ENCODE data around the gene KLB. TPM values are rescaled to one million over a fixed set of nuclear protein-coding genes. Genes with fewer than 3 reads are reported as not detected.

Gene KLB
- total and polyA plus RNA-seq, 4 donors = 0.06 to 0.45 (median 0.32) TPM

DNA sequence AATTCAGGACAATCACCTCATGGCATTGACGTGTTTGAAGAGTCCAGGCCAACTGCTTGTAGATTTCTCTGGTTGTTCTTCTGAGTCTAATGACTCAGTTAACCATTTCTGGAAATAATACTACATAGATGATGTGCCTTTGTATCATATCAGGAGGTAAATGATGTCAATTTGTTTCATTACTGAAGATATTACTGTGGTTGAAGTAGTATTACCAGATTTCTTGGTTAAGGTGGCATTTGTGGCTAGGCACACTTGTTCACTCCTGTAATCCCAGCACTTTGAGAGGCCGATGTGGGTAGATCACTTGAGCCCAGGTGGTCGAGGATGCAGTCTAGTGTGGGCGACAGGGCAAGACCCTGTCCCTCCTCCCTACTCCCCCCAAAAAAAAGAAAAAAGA is 36.3 kb downstream of the KLB start:
- H3K27ac ChIP-seq (ENCODE audit: low read depth, low read length) = no peak overlapping the region
- no peak overlapping the region for H3K4me3 ChIP-seq (ENCODE audit: low read depth, low read length)
- H3K4me1 ChIP-seq (ENCODE audit: control insufficient read depth, insufficient read depth, low read length) = peaks cover 12% of the 10 kb centered on the region
- DNase-seq (ENCODE audit: low read depth in 4 of 6, low spot score in 6 of 6) = no peak
- peaks cover 4% of the 10 kb centered on the region for H3K36me3 ChIP-seq (ENCODE audit: control insufficient read depth, insufficient read depth, low read length)
- no CpG with 5 or more reads among the region's 4 CpGs for WGBS (ENCODE audit: insufficient coverage)
- peaks cover 2% of the 10 kb centered on the region for H3K27me3 ChIP-seq (ENCODE audit: control insufficient read depth, insufficient read depth, low read length)
- H3K9me3 ChIP-seq (ENCODE audit: control insufficient read depth, insufficient read depth, low read length) = no peaks in the 10 kb centered on the region

DNA sequence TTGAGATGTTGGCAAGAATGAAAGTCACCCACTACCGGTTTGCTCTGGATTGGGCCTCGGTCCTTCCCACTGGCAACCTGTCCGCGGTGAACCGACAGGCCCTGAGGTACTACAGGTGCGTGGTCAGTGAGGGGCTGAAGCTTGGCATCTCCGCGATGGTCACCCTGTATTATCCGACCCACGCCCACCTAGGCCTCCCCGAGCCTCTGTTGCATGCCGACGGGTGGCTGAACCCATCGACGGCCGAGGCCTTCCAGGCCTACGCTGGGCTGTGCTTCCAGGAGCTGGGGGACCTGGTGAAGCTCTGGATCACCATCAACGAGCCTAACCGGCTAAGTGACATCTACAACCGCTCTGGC is 39.7 kb downstream of the KLB start:
- 81% methylated on average over 20 of the region's 20 CpGs for WGBS (ENCODE audit: insufficient coverage)

DNA sequence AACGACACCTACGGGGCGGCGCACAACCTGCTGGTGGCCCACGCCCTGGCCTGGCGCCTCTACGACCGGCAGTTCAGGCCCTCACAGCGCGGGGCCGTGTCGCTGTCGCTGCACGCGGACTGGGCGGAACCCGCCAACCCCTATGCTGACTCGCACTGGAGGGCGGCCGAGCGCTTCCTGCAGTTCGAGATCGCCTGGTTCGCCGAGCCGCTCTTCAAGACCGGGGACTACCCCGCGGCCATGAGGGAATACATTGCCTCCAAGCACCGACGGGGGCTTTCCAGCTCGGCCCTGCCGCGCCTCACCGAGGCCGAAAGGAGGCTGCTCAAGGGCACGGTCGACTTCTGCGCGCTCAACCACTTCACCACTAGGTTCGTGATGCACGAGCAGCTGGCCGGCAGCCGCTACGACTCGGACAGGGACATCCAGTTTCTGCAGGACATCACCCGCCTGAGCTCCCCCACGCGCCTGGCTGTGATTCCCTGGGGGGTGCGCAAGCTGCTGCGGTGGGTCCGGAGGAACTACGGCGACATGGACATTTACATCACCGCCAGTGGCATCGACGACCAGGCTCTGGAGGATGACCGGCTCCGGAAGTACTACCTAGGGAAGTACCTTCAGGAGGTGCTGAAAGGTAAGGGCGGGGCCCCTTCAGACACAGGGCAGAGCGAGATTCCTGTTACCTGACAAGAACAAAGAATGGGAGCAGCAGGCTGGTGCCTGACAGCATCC is 40.3 kb downstream of the KLB start:
- H3K9me3 ChIP-seq (ENCODE audit: control insufficient read depth, insufficient read depth, low read length) = no peaks in the 10 kb centered on the region
- no peak overlapping the region for H3K27ac ChIP-seq (ENCODE audit: low read depth, low read length)
- peaks cover 13% of the 10 kb centered on the region for H3K36me3 ChIP-seq (ENCODE audit: control insufficient read depth, insufficient read depth, low read length)
- peaks cover 12% of the 10 kb centered on the region for H3K4me1 ChIP-seq (ENCODE audit: control insufficient read depth, insufficient read depth, low read length)
- peaks cover 2% of the 10 kb centered on the region for H3K27me3 ChIP-seq (ENCODE audit: control insufficient read depth, insufficient read depth, low read length)
- peak in 2 of 6 donors; percentile 56 to 64 for DNase-seq (ENCODE audit: low read depth in 4 of 6, low spot score in 6 of 6)
- 6% methylated on average over 61 of the region's 61 CpGs for WGBS (ENCODE audit: insufficient coverage)
- H3K4me3 ChIP-seq (ENCODE audit: low read depth, low read length) = peak overlapping the region; percentile 28

More for the DNA sequence above, 39.7 kb downstream of the KLB start:
- no peak overlapping the region for H3K27ac ChIP-seq (ENCODE audit: low read depth, low read length)
- peak overlapping the region; percentile 28 for H3K4me3 ChIP-seq (ENCODE audit: low read depth, low read length)
- DNase-seq (ENCODE audit: low read depth in 4 of 6, low spot score in 6 of 6) = no peak
- peaks cover 12% of the 10 kb centered on the region for H3K4me1 ChIP-seq (ENCODE audit: control insufficient read depth, insufficient read depth, low read length)
- H3K36me3 ChIP-seq (ENCODE audit: control insufficient read depth, insufficient read depth, low read length) = peaks cover 9% of the 10 kb centered on the region
- H3K9me3 ChIP-seq (ENCODE audit: control insufficient read depth, insufficient read depth, low read length) = no peaks in the 10 kb centered on the region
- H3K27me3 ChIP-seq (ENCODE audit: control insufficient read depth, insufficient read depth, low read length) = peaks cover 2% of the 10 kb centered on the region

DNA sequence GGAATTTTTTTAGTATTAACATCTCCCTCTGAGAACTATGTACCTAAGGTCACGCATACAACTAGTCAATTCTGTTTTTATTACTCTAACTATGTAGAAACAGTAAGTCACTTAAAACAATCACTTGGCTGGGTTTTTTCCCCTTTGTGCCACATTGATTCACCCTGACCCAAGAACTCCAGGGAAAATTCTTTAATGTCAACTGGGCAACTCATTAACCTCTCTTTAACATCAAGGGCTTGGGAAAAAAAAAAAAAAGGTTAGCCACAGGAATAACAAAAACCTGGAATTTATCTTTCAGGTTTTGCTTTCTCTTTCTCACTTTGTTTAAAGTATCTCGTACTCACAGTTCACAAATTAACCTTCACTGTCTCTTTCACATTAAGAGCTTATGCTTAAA is 43.9 kb downstream of the KLB start:
- H3K4me3 ChIP-seq (ENCODE audit: low read depth, low read length) = no peak overlapping the region
- H3K36me3 ChIP-seq (ENCODE audit: control insufficient read depth, insufficient read depth, low read length) = peaks cover 29% of the 10 kb centered on the region
- H3K27ac ChIP-seq (ENCODE audit: low read depth, low read length) = no peak overlapping the region
- H3K4me1 ChIP-seq (ENCODE audit: control insufficient read depth, insufficient read depth, low read length) = peaks cover 12% of the 10 kb centered on the region
- H3K27me3 ChIP-seq (ENCODE audit: control insufficient read depth, insufficient read depth, low read length) = peaks cover 2% of the 10 kb centered on the region
- WGBS (ENCODE audit: insufficient coverage) = 55% methylated on average over 1 of the region's 2 CpGs
- DNase-seq (ENCODE audit: low read depth in 4 of 6, low spot score in 6 of 6) = no peak
- no peaks in the 10 kb centered on the region for H3K9me3 ChIP-seq (ENCODE audit: control insufficient read depth, insufficient read depth, low read length)

DNA sequence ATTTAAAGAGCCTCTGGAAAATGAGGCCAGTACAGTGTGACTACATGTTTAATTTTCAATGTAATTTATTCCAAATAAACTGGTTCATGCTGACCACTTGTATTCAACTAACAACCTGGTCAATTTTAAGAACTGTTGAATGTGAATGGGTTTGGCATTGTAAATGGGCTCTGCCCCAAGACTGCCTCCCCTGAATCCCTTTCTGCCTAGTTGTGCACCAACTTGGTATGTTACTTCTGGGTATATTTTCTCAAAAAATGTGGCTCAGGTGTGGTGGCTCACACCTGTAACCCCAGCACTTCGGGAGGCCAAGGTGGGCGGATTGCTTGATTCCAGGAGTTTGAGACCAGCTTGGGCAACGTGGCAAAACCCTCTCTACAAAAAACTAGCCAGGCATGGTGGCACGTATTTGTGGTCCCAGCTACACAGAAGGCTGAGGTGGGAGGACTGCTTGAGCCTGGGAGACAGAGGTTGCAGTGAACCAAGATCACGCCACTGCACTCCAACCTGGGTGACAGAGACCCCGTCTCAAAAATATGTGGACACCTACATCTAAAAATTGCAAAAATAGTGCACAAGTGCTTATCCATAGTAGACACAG is 44.8 kb downstream of the KLB start:
- 93% methylated on average over 3 of the region's 6 CpGs for WGBS (ENCODE audit: insufficient coverage)
- no peak for DNase-seq (ENCODE audit: low read depth in 4 of 6, low spot score in 6 of 6)
- Histone ChIP-seq H3K9me3 (ENCODE audit: control insufficient read depth, insufficient read depth, low read length) (no peaks in the 10 kb centered on the region), H3K27me3 (ENCODE audit: control insufficient read depth, insufficient read depth, low read length) (peaks cover 2% of the 10 kb centered on the region), H3K4me3 (ENCODE audit: low read depth, low read length) (no peak overlapping the region), H3K4me1 (ENCODE audit: control insufficient read depth, insufficient read depth, low read length) (peaks cover 9% of the 10 kb centered on the region), H3K36me3 (ENCODE audit: control insufficient read depth, insufficient read depth, low read length) (peaks cover 29% of the 10 kb centered on the region), H3K27ac (ENCODE audit: low read depth, low read length) (no peak overlapping the region)

DNA sequence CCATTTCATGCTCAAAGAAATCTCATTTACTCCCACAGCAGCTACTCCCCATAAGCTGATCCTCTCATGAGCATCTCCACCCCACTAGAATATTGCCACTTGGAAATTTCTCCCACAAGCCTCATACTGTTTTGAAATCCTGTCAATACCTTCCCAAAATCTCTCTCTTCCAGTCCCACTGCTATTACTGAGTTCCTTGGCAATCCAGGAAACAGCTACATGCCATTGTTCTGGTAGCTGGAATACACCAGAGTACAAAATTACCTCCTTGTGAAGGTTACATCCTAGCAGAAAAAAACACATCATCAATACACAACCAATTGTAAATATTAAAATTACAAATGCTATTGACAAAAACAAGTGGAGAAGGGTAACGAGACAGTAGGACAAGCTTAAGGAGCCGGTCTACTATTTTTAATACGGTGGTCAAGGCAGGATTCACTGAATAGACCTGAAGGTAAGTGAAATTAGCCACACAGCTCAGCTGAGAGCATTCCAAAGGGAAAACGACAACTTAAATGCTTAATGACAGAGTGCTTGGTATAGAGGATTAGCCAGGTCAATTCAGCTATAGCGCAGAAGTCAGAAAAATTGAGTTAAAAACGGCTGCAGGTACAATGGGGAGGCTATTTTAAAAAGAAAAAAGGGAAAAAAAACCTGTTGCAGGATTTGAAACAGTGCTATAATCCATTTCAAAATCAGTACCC is 45.6 kb downstream of the KLB start:
- WGBS (ENCODE audit: insufficient coverage) = 93% methylated on average over 4 of the region's 6 CpGs
- no peaks in the 10 kb centered on the region for H3K9me3 ChIP-seq (ENCODE audit: control insufficient read depth, insufficient read depth, low read length)
- H3K4me3 ChIP-seq (ENCODE audit: low read depth, low read length) = no peak overlapping the region
- peaks cover 34% of the 10 kb centered on the region for H3K36me3 ChIP-seq (ENCODE audit: control insufficient read depth, insufficient read depth, low read length)
- DNase-seq (ENCODE audit: low read depth in 4 of 6, low spot score in 6 of 6) = no peak
- H3K27me3 ChIP-seq (ENCODE audit: control insufficient read depth, insufficient read depth, low read length) = no peaks in the 10 kb centered on the region
- peaks cover 5% of the 10 kb centered on the region for H3K4me1 ChIP-seq (ENCODE audit: control insufficient read depth, insufficient read depth, low read length)
- no peak overlapping the region for H3K27ac ChIP-seq (ENCODE audit: low read depth, low read length)

DNA sequence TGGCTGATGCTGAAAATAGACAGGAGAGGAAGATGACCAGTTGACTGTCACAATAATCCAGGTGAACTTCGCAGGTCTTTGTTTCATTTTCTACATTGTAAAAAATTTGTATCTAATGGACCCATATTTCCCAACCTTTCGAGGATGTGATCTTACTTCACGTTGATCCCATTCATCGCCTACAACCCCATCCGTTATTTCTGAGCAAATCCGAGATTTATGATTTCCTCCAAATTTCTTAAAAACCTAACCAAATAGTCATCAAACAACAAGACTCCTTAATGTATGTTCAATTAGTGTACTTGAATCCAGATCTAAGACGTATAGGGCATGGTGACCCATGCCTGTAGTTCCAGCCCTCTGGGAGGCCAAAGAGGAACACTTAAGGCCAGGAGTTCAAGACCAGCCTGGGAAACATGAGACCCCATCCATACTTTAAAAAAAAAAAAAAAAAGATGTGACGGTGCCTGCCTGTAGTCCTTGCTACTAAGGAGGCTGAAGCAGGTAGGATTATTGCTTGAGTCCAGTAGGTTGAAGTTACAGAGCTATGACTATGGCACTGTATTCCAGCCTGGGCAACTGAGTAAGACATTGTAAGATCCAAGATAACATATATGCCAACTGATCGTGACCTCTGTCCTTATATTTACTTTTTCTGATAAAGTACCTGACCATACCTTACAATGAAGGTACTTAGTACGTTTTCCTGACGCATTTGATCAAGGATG is 46.3 kb downstream of the KLB start:
- Histone ChIP-seq H3K36me3 (ENCODE audit: control insufficient read depth, insufficient read depth, low read length) (peaks cover 35% of the 10 kb centered on the region), H3K4me3 (ENCODE audit: low read depth, low read length) (no peak overlapping the region), H3K4me1 (ENCODE audit: control insufficient read depth, insufficient read depth, low read length) (peaks cover 4% of the 10 kb centered on the region), H3K27me3 (ENCODE audit: control insufficient read depth, insufficient read depth, low read length) (no peaks in the 10 kb centered on the region), H3K27ac (ENCODE audit: low read depth, low read length) (no peak overlapping the region), H3K9me3 (ENCODE audit: control insufficient read depth, insufficient read depth, low read length) (no peaks in the 10 kb centered on the region)
- no CpG with 5 or more reads among the region's 11 CpGs for WGBS (ENCODE audit: insufficient coverage)
- no peak for DNase-seq (ENCODE audit: low read depth in 4 of 6, low spot score in 6 of 6)

DNA sequence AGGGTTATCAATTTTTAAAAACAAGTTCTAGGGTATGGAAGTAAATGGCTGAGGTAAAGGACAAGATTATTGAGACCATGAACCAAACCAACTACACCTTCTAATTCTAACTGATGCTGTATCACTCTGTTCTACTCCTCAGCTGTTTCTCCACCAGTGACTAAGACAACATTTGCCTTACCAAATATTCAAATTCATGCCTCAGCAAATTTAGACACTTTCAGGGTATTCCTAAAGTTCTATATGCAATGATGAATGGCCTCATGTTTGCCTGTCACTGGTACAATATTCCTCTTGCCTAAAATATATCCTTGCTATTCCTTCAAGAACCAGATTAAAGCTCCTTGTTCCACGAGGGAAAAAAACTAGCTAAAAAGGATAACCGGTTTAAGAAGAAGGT is 47.0 kb downstream of the KLB start:
- DNase-seq (ENCODE audit: low read depth in 4 of 6, low spot score in 6 of 6) = no peak
- H3K9me3 ChIP-seq (ENCODE audit: control insufficient read depth, insufficient read depth, low read length) = no peaks in the 10 kb centered on the region
- H3K4me1 ChIP-seq (ENCODE audit: control insufficient read depth, insufficient read depth, low read length) = peaks cover 4% of the 10 kb centered on the region
- no CpG with 5 or more reads among the region's 2 CpGs for WGBS (ENCODE audit: insufficient coverage)
- peaks cover 35% of the 10 kb centered on the region for H3K36me3 ChIP-seq (ENCODE audit: control insufficient read depth, insufficient read depth, low read length)
- no peak overlapping the region for H3K27ac ChIP-seq (ENCODE audit: low read depth, low read length)
- no peaks in the 10 kb centered on the region for H3K27me3 ChIP-seq (ENCODE audit: control insufficient read depth, insufficient read depth, low read length)
- no peak overlapping the region for H3K4me3 ChIP-seq (ENCODE audit: low read depth, low read length)

DNA sequence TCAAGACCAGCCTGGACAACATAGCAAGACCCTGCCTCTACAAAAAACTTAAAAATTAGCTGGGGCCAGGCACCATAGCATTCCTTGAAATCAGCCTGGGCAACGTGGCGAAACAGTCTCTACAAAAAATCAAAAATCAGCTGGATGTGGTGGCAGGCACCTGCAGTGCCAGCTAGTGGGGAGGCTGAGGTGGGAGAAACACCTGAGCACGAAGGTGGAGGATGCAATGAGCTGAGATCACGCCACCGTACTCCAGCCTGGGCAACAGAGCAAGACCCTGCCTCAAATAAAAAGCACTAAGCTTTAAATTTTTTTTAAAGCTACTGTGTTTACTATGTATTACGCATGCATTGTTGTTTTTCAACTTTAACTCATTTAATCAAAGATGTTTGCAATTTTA is 48.8 kb downstream of the KLB start:
- Histone ChIP-seq H3K4me1 (ENCODE audit: control insufficient read depth, insufficient read depth, low read length) (peaks cover 15% of the 10 kb centered on the region), H3K27me3 (ENCODE audit: control insufficient read depth, insufficient read depth, low read length) (no peaks in the 10 kb centered on the region), H3K27ac (ENCODE audit: low read depth, low read length) (no peak overlapping the region), H3K9me3 (ENCODE audit: control insufficient read depth, insufficient read depth, low read length) (no peaks in the 10 kb centered on the region), H3K36me3 (ENCODE audit: control insufficient read depth, insufficient read depth, low read length) (peaks cover 33% of the 10 kb centered on the region), H3K4me3 (ENCODE audit: low read depth, low read length) (no peak overlapping the region)
- 92% methylated on average over 2 of the region's 6 CpGs for WGBS (ENCODE audit: insufficient coverage)
- no peak for DNase-seq (ENCODE audit: low read depth in 4 of 6, low spot score in 6 of 6)

Data from spinal cord (tissue), 10 donors.